Colonic mucosa (tissue), 4 donors: ENCODE data around the gene TBC1D17. TPM values are rescaled to one million over a fixed set of nuclear protein-coding genes. Genes with fewer than 3 reads are reported as not detected.

ENCODE experiments used
- DNase-seq: peaks from one replicate; pipeline ENCODE4 v3.0.0-alpha.2; 2020
- H3K27ac ChIP-seq: fragments of 200-600 bp; one replicate; pipeline ENCODE4 v1.8.0; 2021
- H3K27me3 ChIP-seq: fragments of 200-600 bp; one replicate; pipeline ENCODE4 v1.8.0; 2021
- H3K36me3 ChIP-seq: fragments of 200-600 bp; one replicate; pipeline ENCODE4 v1.8.0; 2021
- H3K4me1 ChIP-seq: fragments of 200-600 bp; one replicate; pipeline ENCODE4 v1.8.0; 2021; ENCODE audit warnings: mild to moderate bottlenecking
- H3K4me3 ChIP-seq: fragments of 200-600 bp; one replicate; pipeline ENCODE4 v1.8.0; 2021
- H3K9ac ChIP-seq, 2 donors: one replicate each; pipeline ENCODE4 v1.7.0; 2013; ENCODE audit warnings: control low read depth in 2 of 2, low read depth in 2 of 2, low read length in 2 of 2
- H3K9me3 ChIP-seq: fragments of 200-600 bp; one replicate; pipeline ENCODE4 v1.8.0; 2021
- CTCF ChIP-seq: fragments of 200-600 bp; IDR thresholded peaks from one replicate; pipeline ENCODE4 v1.8.0; 2022; ENCODE audit warnings: antibody characterized with exemption, mild to moderate bottlenecking
- intact Hi-C: fragments of 100-400 bp; cut with DNase I; formaldehyde crosslinking; loops from one replicate; pipeline ENCODE4 v1.14.1; 2022
- total RNA-seq, 2 donors: library from RNA; stranded (reverse); fragmentation: NEBNext Ultra II Directional in 1 of 2; extraction: Animal tissue kit (Norgen Biotek cat#: 25700) in 1 of 2; gene quantifications; one replicate each; pipeline ENCODE4 v1.2.1, GENCODE V29; 2021
- donor health status: healthy.
- donor health status: DM: no; HTN: no; CAD: no.
- donor health status: DM: no; HTN: no; CAD: no.

TBC1D17 gene
- total RNA-seq, 2 donors from 2014 or later, result 29.4 to 33.7 TPM

GRCh38 chr19:49843265-49843664, 34.2 kb upstream of the TBC1D17 start:
- DNase-seq, result no peak
- no peaks in the 10 kb centered on the region for H3K4me1 ChIP-seq
- no peak for TF ChIP-seq CTCF

GRCh38 chr19:49844138-49845095, 33.1 kb upstream of the TBC1D17 start:
- no peak overlapping the region for H3K4me3 ChIP-seq
- no peaks in the 10 kb centered on the region for H3K9me3 ChIP-seq
- no peak for DNase-seq
- no peaks in the 10 kb centered on the region for H3K36me3 ChIP-seq
- no peak overlapping the region for H3K9ac ChIP-seq
- no peak for TF ChIP-seq CTCF
- no peak overlapping the region for H3K27ac ChIP-seq
- no peaks in the 10 kb centered on the region for H3K27me3 ChIP-seq
- H3K4me1 ChIP-seq, result no peaks in the 10 kb centered on the region
- intact Hi-C loops, result no loop called here

More at GRCh38 chr19:49843265-49843664, 34.2 kb upstream of the TBC1D17 start:
- no peaks in the 10 kb centered on the region for H3K36me3 ChIP-seq
- H3K27me3 ChIP-seq, result no peaks in the 10 kb centered on the region
- H3K9ac ChIP-seq, result no peak overlapping the region
- no peak overlapping the region for H3K27ac ChIP-seq
- H3K9me3 ChIP-seq, result no peaks in the 10 kb centered on the region
- intact Hi-C loops, result no loop called here
- no peak overlapping the region for H3K4me3 ChIP-seq

GRCh38 chr19:49845414-49845813, 32.1 kb upstream of the TBC1D17 start:
- intact Hi-C loops, result no loop called here
- Histone ChIP-seq H3K27ac (no peak overlapping the region), H3K9me3 (no peaks in the 10 kb centered on the region), H3K36me3 (no peaks in the 10 kb centered on the region), H3K9ac (no peak overlapping the region), H3K4me1 (no peaks in the 10 kb centered on the region), H3K4me3 (no peak overlapping the region), H3K27me3 (no peaks in the 10 kb centered on the region)
- TF ChIP-seq CTCF, result no peak
- DNase-seq, result no peak

GRCh38 chr19:49846408-49846807, 31.1 kb upstream of the TBC1D17 start:
- no peaks in the 10 kb centered on the region for H3K4me1 ChIP-seq
- H3K4me3 ChIP-seq, result no peak overlapping the region
- intact Hi-C loops, result no loop called here
- H3K27me3 ChIP-seq, result no peaks in the 10 kb centered on the region
- no peak for DNase-seq
- H3K9ac ChIP-seq, result no peak overlapping the region
- H3K27ac ChIP-seq, result no peak overlapping the region
- H3K9me3 ChIP-seq, result no peaks in the 10 kb centered on the region
- no peaks in the 10 kb centered on the region for H3K36me3 ChIP-seq
- no peak for TF ChIP-seq CTCF

- TF ChIP-seq CTCF, result no peak
- DNase-seq, result no peak
- intact Hi-C loops, result no loop called here
- H3K36me3 ChIP-seq, result no peaks in the 10 kb centered on the region
- H3K4me3 ChIP-seq, result no peak overlapping the region
- no peak overlapping the region for H3K27ac ChIP-seq
- H3K9me3 ChIP-seq, result no peaks in the 10 kb centered on the region
- no peak overlapping the region for H3K9ac ChIP-seq
- no peaks in the 10 kb centered on the region for H3K27me3 ChIP-seq
- H3K4me1 ChIP-seq, result peaks cover 7% of the 10 kb centered on the region
Measured at GRCh38 chr19:49847731-49848696, 29.5 kb upstream of the TBC1D17 start.
